IPS-18a (cell line): Measurements from ENCODE around the gene TNFRSF1A.

Source experiments
- H3K27ac ChIP-seq: one replicate; pipeline ENCODE4 v1.5.1; 2013; ENCODE audit warnings: low read length
- H3K27me3 ChIP-seq: one replicate; pipeline ENCODE4 v1.6.1; 2013; ENCODE audit warnings: mild to moderate bottlenecking, low read length; ENCODE audit not compliant: control insufficient read depth, insufficient read depth
- H3K36me3 ChIP-seq: one replicate; pipeline ENCODE4 v1.6.1; 2013; ENCODE audit warnings: low read depth, low read length; ENCODE audit not compliant: control insufficient read depth
- H3K4me1 ChIP-seq: one replicate; pipeline ENCODE4 v1.6.1; 2013; ENCODE audit warnings: low read depth, low read length; ENCODE audit not compliant: control insufficient read depth
- H3K4me3 ChIP-seq: one replicate; pipeline ENCODE4 v1.5.1; 2013; ENCODE audit warnings: low read length
- H3K9ac ChIP-seq: one replicate; pipeline ENCODE4 v1.6.1; 2013; ENCODE audit warnings: mild to moderate bottlenecking, low read length, moderate library complexity
- H3K9me3 ChIP-seq: one replicate; pipeline ENCODE4 v1.6.1; 2013; ENCODE audit warnings: low read depth, low read length; ENCODE audit not compliant: control insufficient read depth

Gene TNFRSF1A

GRCh38 chr12:6313326-6313940, 28.4 kb downstream of the TNFRSF1A start:
- no peak overlapping the region for H3K4me3 ChIP-seq
- no peak overlapping the region for H3K27ac ChIP-seq
- H3K4me1 ChIP-seq: peaks cover 10% of the 10 kb centered on the region
- no peaks in the 10 kb centered on the region for H3K9me3 ChIP-seq
- H3K36me3 ChIP-seq: peaks cover 7% of the 10 kb centered on the region
- H3K9ac ChIP-seq: no peak overlapping the region
- H3K27me3 ChIP-seq: peaks cover 11% of the 10 kb centered on the region

- peaks cover 11% of the 10 kb centered on the region for H3K27me3 ChIP-seq
- no peaks in the 10 kb centered on the region for H3K9me3 ChIP-seq
- no peak overlapping the region for H3K27ac ChIP-seq
- H3K36me3 ChIP-seq: peaks cover 7% of the 10 kb centered on the region
- no peak overlapping the region for H3K4me3 ChIP-seq
- no peak overlapping the region for H3K9ac ChIP-seq
- peaks cover 10% of the 10 kb centered on the region for H3K4me1 ChIP-seq
Observed at GRCh38 chr12:6312529-6313325, 29.1 kb downstream of the TNFRSF1A start.

GRCh38 chr12:6311822-6312528, 29.9 kb downstream of the TNFRSF1A start:
- peaks cover 10% of the 10 kb centered on the region for H3K4me1 ChIP-seq
- no peaks in the 10 kb centered on the region for H3K9me3 ChIP-seq
- H3K36me3 ChIP-seq: peaks cover 7% of the 10 kb centered on the region
- H3K27ac ChIP-seq: no peak overlapping the region
- no peak overlapping the region for H3K9ac ChIP-seq
- H3K4me3 ChIP-seq: no peak overlapping the region
- peaks cover 11% of the 10 kb centered on the region for H3K27me3 ChIP-seq

GRCh38 chr12:6310771-6311610, 30.9 kb downstream of the TNFRSF1A start:
- peaks cover 10% of the 10 kb centered on the region for H3K4me1 ChIP-seq
- H3K27ac ChIP-seq: no peak overlapping the region
- peaks cover 11% of the 10 kb centered on the region for H3K27me3 ChIP-seq
- H3K9me3 ChIP-seq: no peaks in the 10 kb centered on the region
- peak overlapping the region; percentile 35 for H3K9ac ChIP-seq
- peaks cover 7% of the 10 kb centered on the region for H3K36me3 ChIP-seq
- peak overlapping the region; percentile 65 for H3K4me3 ChIP-seq

- no peak overlapping the region for H3K27ac ChIP-seq
- peaks cover 5% of the 10 kb centered on the region for H3K4me1 ChIP-seq
- H3K27me3 ChIP-seq: peaks cover 11% of the 10 kb centered on the region
- H3K4me3 ChIP-seq: no peak overlapping the region
- H3K9ac ChIP-seq: no peak overlapping the region
- no peaks in the 10 kb centered on the region for H3K9me3 ChIP-seq
- no peaks in the 10 kb centered on the region for H3K36me3 ChIP-seq
Observed at GRCh38 chr12:6307529-6307928, 34.3 kb downstream of the TNFRSF1A start.

GRCh38 chr12:6306599-6307220, 35.2 kb downstream of the TNFRSF1A start:
- Histone ChIP-seq H3K9me3 (no peaks in the 10 kb centered on the region), H3K4me3 (no peak overlapping the region), H3K9ac (no peak overlapping the region), H3K36me3 (no peaks in the 10 kb centered on the region), H3K4me1 (peaks cover 5% of the 10 kb centered on the region), H3K27me3 (peaks cover 11% of the 10 kb centered on the region), H3K27ac (no peak overlapping the region)

GRCh38 chr12:6306151-6306550, 35.7 kb downstream of the TNFRSF1A start:
- peaks cover 10% of the 10 kb centered on the region for H3K27me3 ChIP-seq
- peaks cover 2% of the 10 kb centered on the region for H3K4me1 ChIP-seq
- no peaks in the 10 kb centered on the region for H3K36me3 ChIP-seq
- no peaks in the 10 kb centered on the region for H3K9me3 ChIP-seq
- H3K27ac ChIP-seq: no peak overlapping the region
- H3K9ac ChIP-seq: no peak overlapping the region
- no peak overlapping the region for H3K4me3 ChIP-seq

GRCh38 chr12:6303071-6303470, 38.8 kb downstream of the TNFRSF1A start:
- H3K27ac ChIP-seq: no peak overlapping the region
- no peak overlapping the region for H3K4me3 ChIP-seq
- H3K9ac ChIP-seq: no peak overlapping the region
- H3K36me3 ChIP-seq: no peaks in the 10 kb centered on the region
- no peaks in the 10 kb centered on the region for H3K9me3 ChIP-seq
- no peaks in the 10 kb centered on the region for H3K27me3 ChIP-seq
- no peaks in the 10 kb centered on the region for H3K4me1 ChIP-seq

GRCh38 chr12:6302621-6303020, 39.3 kb downstream of the TNFRSF1A start:
- Histone ChIP-seq H3K27ac (no peak overlapping the region), H3K36me3 (no peaks in the 10 kb centered on the region), H3K4me1 (no peaks in the 10 kb centered on the region), H3K4me3 (no peak overlapping the region), H3K27me3 (no peaks in the 10 kb centered on the region), H3K9me3 (no peaks in the 10 kb centered on the region), H3K9ac (no peak overlapping the region)

- H3K36me3 ChIP-seq: no peaks in the 10 kb centered on the region
- H3K4me1 ChIP-seq: no peaks in the 10 kb centered on the region
- no peak overlapping the region for H3K4me3 ChIP-seq
- no peak overlapping the region for H3K27ac ChIP-seq
- no peaks in the 10 kb centered on the region for H3K9me3 ChIP-seq
- no peaks in the 10 kb centered on the region for H3K27me3 ChIP-seq
- H3K9ac ChIP-seq: no peak overlapping the region
Observed at GRCh38 chr12:6301721-6302120, 40.2 kb downstream of the TNFRSF1A start.

GRCh38 chr12:6297170-6297569, 44.7 kb downstream of the TNFRSF1A start:
- Histone ChIP-seq H3K27ac (no peak overlapping the region), H3K27me3 (no peaks in the 10 kb centered on the region), H3K36me3 (no peaks in the 10 kb centered on the region), H3K9me3 (no peaks in the 10 kb centered on the region), H3K4me1 (no peaks in the 10 kb centered on the region), H3K4me3 (no peak overlapping the region), H3K9ac (no peak overlapping the region)
